ENCODE results near the gene OSM.

Gene OSM

DNA sequence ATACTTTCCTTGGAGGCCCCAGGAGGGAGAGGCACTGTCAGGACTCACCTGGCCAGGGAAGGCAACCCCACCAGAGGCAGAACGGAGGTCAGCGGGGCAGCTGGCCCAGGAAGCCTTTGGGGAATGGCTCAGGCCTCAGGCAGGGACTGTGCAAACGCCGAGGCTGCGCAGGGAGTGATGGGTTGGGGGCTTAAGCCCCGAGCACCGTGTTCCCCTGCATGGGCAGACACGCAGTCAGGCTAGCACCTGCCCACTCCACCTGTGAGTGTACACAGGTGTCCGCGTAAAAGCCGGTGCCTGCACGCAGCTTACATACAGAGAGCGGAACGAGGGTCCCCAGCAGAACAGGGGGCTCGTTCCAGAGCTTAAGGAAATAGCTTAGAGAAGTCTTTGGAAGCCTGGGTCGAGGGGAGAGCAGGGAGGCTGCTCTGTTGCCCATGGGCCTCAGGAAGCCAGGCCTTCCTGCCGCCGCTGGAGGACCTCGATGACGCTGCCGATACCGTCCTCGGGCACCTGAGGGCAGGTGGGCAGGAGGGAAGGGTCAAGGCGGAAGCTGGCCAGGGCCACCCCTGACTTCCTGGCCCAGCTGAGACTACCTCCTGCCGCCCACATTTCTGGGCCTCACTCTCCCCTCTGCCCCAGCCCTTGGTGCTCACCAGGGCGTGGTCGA, 18.7 kb upstream of the OSM start:
- DNase-seq (ENCODE audit: low read depth) = no peak

DNA sequence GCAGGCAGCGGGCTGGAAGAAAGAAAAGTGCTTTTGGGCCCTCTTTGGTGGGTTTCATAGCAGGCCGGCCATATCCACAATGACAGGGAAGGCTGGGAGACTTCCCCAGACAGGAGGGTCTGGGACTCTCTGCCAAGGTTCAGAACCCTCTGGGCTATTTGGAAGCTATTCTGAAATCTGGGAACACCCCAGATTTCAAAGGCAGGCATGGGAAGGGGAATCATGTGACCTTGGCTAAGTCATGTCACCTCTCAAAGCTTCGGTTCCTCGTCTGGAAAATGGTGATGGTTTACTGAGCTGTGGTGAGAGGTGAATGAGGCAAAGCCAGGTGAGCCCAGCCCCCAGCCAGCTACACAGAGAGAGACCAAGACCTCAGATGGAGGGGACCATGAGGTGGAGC, 18.0 kb upstream of the OSM start:
- DNase-seq (ENCODE audit: low read depth) = no peak

DNA sequence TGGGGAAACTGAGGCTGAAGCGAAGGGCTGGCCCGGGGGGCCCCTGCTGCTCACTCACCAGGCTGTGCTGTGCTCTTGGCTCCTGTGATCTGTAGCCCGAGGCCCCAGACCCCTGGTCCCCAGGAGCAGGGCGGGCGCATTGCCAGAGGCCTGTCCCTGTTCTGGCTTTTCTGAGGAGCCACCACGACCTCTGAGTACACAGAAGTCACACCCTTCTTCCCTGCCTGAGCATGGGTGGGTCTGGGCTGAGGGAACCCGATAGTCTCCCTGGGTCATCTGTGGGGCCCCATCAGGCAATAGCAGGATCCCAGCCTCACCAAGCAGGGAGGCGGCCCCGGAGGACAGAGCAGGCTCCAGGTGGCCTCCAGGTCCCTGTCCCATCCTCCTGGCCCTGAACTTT, 17.5 kb upstream of the OSM start:
- DNase-seq (ENCODE audit: low read depth) = no peak

DNA sequence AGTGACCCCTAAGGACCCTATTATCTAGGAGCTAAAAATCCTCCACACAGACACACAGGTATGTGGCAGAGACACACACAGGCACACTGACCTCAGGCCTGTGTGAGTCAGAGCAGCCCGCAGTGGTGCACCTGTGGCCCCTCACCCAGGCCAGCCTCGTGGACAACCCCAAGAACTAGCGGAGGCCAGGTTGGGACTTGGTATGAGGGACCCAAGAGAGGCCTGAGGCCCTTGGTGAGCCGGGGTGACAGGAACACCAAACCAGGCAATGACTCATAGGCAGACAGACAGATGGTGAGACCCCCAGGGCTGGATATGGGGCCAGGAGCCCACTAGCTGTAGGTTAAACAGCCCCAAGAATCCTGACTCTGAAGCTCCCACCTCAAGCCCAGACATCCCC, 16.7 kb upstream of the OSM start:
- DNase-seq (ENCODE audit: low read depth) = no peak

DNA sequence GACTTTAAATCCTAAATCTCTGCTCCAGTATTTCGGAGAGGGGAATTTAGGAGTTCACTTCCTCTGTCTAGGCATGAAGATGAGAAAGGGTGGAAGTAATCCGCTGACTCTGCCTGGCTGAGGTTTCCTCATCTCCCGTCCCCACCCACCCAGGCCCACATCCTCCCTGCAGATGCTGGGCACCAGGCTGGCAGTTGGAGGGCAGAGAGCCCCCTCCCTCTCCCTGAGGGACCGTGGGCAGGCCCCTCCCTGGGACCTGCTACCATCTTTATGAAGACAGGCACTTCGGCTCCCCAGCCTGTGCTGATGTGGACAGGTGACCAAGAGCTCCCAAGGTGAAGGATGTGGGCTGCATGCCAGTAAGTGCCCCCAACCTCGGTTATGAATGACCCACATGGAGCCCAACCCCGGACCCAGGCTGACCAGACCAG, 16.0 kb upstream of the OSM start:
- no peak for DNase-seq (ENCODE audit: low read depth)

DNA sequence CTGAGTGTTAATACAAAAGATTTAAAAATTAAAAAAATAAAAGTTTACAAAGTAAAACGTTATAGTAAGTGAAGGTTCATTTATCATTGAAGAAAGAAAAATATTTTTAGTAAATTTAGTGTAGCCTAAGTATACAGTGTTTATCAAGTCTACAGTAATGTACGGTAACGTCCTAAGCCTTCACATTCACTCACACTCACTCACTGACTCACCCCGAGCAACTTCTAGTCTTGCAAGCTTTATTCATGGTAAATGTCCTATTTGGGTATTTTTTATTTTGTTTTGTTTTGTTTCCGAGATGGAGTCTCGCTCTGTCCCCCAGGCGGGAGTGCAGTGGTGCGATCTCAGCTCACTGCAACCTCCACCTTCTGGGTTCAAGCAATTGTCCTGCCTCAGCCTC, 13.9 kb upstream of the OSM start:
- no peak for DNase-seq (ENCODE audit: low read depth)

DNA sequence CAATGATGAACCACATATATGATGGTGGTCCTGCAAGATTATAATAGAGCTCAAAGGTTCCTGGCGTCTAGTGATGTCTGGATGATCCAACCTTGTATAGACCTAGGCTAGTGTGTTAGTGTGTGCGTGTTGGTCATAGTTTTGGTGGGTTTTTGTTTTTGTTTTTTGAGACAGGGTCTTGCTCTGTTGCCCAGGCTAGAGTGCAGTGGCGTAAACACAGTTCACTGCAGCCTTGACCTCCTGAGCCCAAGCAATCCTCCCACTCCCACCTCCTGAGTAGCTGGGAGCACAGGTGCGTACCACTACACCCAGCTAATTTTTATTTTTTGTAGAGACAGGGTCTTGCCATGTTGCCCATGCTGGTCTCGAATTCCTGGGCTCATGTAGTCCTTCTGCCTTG, 13.3 kb upstream of the OSM start:
- no peak for DNase-seq (ENCODE audit: low read depth)

DNA sequence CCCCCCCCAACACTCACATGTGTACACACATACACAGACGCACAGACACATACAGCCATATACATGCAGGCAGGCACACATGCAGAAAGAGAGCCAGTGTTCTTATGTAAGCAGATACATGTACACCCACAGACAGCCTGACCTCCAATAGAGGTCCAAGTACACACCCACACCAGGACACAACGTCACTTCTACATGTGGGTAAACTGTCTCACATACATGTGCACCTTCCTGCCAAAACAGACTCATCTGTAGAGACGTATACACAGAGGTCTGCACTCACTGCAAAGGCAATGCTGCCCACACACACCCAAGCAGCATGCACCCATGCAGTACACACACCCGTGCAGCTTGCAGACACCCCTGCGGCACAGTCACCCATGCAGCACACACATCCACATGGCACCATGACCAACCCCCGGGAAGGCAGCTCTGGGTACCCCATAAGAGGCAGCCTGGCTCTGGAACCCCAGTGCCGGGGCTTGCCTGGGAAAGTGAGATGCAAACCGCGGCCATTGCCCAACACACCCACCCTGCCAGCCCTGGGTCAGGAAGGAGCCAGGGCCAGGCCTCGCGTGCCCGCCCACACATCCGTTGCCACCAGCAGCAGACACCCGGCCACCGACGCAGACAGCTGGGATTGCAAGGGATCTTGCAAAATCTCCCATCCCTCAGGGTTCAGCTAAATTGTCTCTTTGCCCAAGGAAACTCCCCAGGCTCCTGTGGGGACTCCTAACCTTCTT, 12.6 kb upstream of the OSM start:
- DNase-seq (ENCODE audit: low read depth) = no peak

DNA sequence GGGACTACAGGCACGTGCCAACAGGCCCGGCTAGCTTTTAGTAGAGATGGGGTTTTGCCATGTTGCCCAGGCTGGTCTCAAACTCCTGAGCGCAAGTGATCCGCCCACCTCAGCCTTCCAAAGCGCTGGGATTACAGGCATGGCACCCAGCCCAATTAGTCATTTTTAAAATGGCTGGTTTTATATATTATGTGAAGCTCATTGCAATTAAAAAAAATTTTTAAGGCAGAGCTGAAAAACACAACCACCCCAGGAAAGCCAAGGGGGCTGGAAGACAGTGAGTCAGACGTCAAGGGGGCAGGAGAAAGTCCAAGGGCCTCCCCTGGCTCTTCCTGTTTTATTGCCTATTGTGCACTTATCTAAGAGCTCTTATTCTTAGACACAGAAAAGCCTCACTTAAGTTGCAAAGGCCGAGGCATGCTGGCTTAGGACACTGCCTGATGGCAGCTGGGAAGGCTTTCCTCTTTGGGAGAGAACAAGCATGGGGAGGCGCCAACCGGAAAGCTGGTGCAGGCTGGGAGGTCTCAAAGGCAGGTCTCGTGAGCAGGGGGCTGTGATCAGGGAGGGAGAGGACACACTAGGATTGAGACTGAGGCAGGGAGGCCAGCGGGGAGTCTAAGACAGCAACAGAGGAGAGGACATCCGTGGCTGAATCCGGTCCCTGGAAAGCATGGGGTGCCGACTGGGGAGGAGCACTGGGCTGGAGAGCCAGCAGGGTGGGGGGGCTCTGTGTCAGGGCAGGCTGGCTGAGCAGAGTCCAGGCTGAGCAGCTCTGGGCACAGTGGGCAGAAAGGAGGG, 11.1 kb upstream of the OSM start:
- DNase-seq (ENCODE audit: low read depth) = no peak

DNA sequence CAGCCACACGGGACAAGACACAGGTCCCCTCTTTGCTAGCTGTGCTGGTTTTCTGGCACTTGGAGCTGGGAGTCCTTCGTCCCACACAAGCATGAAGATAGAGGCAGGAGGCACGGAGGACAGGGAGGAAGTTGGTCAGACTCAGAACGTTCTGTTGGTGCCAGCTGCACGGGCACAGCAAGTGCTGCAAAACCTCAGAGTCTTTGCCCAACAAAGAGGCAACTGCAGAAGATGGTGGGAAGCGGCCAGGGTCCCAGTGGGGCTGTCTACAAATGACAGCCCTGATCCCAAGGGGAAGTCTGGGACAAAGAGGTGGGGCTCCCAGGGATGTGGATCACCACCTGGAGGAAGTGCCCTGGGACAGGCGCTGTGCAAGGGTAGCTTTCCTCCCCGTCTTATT, 9.4 kb upstream of the OSM start:
- DNase-seq (ENCODE audit: low read depth) = no peak

DNA sequence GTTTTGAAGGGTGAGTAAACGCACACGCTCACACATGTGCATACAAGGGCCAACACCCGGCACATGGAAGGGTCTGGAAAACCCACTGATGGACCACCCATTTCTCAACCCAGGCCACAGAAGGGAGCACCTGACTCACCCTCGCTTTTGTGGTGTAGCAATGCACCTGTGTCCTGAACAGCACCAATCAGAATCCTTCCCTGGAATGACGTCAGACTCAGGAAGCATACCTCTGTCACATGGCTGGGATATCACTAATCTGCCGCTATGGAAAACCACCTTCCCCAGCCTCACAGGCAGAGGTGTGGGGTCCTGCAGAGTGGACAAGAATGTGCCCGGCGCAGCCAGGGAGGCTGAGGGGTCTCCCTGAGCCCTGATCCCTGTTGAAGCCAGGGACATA, 9.0 kb upstream of the OSM start:
- DNase-seq (ENCODE audit: low read depth) = no peak

DNA sequence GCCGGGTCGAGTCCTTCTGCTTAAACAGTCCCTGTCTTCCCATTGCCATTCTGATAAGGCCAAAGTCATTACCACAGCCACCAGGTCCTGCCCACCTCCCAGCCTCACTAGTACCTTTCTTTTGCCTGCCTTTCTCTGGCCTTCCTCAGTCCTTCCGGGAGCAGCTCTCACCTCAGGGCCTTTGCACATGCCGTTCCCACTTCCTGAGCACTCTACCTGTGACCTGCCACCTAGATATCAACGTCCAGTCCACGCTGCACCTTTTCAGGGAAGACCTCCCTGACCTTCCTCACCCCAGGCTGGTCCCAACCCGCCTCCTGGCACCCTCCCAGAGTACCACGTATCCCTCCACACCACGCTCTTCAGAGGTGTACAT, 7.8 kb upstream of the OSM start:
- no peak for DNase-seq (ENCODE audit: low read depth)

DNA sequence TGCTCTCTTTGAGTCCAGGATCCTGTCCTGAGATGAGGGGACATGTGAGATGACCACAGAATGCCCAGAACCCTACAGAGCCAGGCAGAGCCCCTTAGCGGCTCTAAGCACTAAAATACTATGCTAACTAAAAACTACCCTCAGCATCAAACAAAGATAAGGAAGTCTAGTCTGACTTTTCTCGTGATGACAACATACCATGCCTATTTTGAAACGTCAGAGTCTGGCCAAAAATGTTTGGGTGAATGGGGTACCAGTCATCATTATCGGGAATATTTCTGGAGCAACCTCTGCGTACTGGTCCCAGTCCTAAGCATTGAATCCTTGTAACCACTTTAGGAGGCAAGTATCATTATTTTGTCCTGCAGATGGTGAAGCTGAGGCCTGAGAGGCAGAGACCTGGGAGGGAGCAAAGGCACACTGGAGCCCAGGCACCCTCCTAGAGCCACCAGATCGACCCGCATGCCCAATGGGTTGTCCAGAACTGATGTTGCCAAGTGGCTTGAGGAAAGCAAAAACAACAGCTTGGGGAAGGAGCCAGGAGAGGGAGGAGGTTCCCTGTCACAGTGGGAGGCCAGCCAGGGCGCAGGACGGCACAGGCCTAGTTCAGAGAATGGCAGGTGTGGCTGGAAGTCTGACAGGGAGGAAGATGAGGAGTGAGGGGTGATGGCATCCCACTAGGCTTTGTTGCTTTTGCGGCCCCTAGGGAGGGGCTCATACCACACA, 7.2 kb upstream of the OSM start:
- no peak for DNase-seq (ENCODE audit: low read depth)

DNA sequence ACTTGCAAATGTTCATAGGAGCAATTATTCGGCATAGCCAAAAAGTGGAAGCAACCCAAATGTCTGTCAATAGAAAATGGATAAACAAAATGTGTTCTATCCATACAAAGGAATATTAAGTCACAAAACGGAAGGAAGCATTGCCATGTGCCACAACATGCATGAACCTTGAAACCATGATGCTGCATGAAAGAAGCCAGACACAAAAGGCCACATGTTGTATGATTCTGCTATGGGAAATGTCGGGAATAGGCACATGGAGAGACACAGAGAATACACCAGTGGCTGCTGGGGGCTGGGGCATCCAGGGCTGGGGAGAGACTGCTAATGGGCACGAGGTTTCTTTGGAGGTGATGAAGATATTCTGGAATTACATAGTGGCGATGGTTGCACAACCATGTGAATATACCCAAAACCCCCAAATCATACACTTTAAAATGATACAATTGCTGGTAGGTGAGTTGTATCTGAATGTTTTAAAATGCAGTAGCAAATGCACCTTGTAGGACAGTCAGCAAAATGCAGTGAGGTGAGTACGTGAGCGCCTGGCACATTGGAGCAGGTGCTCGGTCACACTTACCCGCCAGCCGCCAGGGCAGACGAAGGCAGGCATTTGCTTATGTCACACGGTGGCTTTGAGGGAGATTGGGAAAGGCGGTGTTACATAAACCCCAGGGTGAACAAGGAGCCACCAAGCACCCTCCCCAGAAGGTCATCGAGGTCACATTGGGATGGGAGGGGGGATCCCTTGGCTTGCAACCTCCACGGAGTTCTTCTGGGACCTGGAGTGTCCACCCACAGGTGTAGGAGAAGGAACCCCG, 6.3 kb upstream of the OSM start:
- DNase-seq (ENCODE audit: low read depth) = no peak

DNA sequence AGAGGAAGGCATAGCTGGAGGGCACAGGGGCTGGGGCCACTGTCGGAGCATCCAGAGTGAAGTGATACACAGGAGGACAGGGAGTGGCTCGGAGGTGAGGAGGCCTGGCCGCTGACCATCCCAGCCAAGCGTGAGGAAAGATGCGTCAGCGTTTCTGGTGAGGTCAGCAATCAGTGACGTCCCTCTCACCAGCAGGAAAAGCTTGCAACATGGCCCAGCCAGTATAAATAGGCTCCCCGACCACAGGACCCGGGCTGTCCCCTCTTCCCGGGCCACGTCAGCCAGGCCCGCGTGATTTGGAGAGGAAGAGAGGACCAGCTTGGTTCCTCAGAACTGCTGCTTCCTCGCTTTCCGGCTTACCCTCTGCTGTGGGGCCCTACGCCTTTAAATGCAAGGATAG, 4.2 kb upstream of the OSM start:
- DNase-seq (ENCODE audit: low read depth) = no peak

DNA sequence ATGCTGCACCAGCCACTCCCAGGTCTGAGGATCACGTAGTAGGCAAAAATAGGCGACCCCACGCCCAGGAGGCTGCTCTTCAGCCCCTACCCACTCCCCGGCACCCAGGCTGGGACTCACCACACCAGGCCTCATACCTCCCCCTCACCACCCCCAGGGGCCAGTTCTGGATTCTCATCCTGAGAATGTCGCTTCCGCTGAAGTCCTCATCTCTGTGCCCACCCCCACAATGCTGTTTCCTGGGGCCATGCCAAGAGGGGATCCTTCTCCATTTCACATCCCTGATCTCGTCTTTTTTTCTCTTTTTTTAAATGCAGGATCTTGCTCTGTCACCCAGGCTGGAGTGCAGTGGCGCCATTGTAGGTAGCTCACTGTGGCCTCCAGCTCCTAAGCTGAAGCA, 1.7 kb upstream of the OSM start:
- DNase-seq (ENCODE audit: low read depth) = no peak

DNA sequence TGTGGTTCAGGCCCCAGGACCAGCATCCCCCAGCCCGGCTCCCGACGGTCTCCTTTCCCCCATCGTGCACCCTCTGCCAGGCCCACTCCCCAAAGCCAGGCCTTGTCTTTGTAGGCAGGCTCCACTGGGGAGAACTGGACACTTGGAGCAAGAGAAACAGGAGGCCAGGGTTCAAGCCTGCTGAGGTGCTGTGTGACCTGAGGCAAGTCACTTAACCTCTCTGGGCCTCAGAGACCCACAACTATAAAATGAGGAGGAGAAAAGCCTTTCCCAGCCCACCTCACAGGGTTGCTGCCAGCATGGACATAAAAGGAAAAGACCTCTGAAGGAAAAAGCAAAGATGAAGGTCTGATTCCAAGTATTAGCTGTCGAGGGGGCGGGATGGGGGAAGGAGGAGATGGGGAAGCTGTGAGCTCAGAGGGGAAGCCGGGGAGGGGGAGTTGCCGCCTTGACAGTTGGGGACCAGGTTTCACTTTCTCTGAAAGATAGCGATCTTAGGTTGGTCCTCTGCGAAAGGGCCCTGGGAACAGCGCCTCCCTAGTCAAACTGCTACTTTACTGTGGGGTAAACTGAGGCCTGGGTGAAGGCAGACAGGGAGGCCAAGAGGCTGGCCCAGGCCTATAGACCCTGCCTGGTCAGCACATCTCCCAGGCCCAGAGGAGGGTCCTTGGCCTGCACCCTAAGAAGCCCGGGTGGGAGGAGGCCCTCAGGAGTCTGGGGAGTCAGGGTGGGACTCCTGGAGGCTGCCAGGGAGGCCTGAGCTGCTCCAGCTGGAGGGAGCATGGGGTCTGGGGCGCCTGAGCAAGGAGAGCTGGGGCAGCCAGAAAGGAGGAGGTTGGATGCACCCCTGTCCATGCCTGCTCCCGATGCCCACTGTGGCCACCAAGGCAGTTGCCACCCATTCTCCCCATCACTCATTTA, 991 bp upstream of the OSM start:
- DNase-seq (ENCODE audit: low read depth) = no peak

DNA sequence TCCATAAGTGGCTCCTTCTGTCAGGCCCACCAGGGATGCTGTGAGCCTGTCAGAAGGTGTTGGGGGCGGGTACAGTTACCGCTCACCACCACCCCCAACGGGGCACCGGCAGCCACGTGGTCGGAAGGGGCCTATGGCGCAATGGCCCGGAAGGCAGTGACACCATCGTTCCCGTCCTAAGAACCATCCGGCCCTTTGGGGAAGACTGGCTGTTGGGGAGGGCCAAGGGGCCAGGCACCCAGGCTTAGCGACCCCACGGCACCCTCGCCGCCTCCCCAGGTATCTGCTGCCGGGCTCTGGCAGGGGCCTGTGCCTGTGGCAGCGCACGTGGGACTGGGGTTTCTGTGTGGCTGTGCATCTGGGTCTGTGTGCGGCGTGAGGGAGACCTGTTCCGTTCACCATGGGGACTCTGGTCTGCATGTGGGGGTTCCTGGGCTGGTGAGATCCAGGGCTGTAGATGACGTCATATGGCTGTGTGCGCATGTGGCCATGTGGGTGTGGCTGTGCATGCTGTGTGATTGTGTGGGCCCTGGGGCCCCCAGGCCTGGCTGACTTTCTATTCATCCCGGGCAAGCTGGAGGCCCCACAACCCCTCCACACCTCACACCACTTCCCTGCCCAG, 717 bp downstream of the OSM start:
- DNase-seq (ENCODE audit: low read depth) = peak; percentile 85

DNA sequence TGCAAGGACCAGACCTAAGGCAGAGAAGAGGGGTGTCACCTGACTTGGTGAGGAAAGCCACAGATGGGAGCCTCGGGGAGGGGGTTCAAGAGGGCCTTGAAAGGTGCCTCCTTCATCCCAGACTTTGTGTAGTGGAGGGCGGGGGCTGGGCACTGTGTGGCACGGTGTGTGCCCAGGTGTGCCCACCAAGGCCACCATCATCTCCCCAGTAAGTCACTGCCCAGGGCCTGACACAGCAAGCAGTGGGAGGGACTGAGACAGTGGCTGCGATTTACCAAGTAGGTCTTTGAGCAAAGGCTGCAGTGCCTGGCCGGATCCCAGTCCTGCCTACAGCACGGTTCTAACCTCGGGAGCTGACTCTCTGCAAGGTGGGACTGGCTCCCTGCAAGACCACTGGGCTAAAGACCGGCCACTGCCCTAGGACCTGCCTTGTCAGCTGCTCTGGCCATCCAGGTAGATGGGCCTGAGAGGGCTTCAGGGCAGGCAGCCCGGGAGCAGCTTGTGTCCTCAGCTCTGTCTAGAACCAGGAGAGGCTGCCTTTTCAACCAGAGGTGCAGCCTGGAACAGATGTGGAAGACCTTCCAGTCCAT, 1.4 kb downstream of the OSM start:
- no peak for DNase-seq (ENCODE audit: low read depth)

DNA sequence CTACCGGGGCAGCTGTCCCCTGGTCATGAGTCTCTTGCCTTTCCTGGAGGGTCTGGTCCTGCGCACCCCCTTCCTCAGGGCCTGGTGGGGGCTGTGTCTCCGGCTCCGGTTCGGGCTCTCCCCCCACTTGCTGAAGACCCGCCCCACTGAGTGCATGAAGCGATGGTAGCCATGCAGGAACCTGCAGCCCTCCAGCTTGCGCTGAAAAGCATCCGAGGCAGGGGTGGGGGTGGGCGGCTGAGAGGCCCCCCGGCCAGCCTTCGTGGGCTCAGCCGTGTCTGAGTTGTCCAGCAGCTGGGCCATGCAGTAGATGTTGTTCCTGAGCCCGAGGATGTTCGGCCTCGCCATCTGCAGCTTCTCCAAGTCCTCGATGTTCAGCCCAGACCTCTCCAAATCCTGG, 2.8 kb downstream of the OSM start:
- no peak for DNase-seq (ENCODE audit: low read depth)
